ENCODE results near the gene NINJ1.

DNA sequence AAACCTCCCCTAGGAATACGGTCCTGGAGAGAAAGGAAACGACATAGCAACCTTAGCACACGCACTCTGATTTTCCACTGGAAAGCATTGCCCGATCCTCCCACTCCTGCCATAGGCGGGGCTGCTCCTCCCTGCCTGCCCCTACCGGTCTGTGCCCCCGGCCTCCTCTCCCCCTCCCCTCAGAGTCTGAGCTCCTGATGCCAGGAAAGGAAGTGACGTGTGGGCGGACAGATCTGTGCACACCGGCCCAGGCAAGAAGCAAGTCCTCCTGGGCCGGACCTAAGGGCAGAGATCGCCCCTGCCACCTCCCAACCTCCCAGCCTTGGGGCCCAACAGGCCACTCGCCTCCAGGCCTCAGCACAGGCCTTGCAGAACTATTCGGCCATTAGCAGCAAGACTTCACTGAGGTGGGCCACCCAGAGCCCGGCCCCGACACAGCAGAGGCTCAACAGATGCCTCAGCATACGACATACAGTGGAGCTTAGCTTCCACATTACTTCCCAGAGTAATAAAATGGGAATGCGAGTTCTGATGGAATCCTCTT lies 7.2 kb downstream of the NINJ1 start:
- TF ChIP-seq SUZ12 (IDR thresholded peaks at IDR 0.05; ENCODE audit: extremely low read depth, insufficient read depth, insufficient read length) (no peak), ZNF274 (IDR thresholded peaks at IDR 0.05; ENCODE audit: low read depth, low read length) (no peak), YY1 (IDR thresholded peaks at IDR 0.05; ENCODE audit: insufficient read depth, insufficient read length) (no peak)
